ENCODE measurements around the gene BOLA3. TPM values are rescaled to one million over a fixed set of nuclear protein-coding genes. Genes with fewer than 3 reads are reported as not detected.

BOLA3 gene, protein sequence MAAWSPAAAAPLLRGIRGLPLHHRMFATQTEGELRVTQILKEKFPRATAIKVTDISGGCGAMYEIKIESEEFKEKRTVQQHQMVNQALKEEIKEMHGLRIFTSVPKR
- 10 to 100 TPM; 17.7 to 72.6 (median 28.0) TPM for total RNA-seq

DNA sequence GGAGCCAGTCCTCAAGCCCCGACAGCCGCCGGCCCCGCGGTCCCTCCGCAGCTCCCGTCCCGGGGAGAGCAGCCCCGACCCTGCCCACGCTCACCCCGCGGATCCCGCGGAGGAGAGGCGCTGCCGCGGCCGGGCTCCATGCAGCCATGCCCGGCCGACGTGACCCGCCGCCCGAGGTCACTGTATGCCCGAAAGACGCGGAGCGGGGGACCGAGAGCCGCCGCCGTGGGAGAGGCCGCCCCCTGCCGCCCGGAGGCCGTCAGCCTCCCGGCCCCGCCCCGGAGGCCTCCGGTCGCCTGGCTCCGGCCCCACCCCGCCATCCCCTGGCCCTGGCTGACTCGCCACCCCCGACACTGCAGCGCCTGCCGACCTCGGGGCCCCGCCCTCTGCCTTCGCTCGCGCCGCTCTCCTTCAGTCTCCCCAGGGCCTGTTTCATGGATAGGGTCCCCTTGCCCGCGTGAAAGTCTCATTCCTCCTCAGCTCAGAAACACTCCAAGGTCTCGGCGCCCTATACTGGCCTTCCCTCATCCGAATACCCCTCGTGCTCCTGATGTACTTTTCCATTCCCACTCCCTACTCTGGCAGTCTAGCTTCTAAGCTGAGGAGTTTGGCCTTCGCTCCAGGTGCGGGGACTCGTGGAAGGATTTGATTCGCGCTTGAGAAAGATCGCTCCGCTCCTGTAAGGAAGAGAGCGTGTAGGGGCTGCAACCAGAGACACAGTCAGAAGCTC, at the start of gene BOLA3:
BOLA3 (minus strand) TSS at position 186 of the 730 bp plus-strand sequence; CDS start at position 148, 38 bp downstream.
- H3K9me3 ChIP-seq = no peaks in the 10 kb centered on the region
- H3K36me3 ChIP-seq = peaks cover 0 to 20% (median 0%) of the 10 kb centered on the region in 3 donors
- TF ChIP-seq POLR2A (IDR thresholded peaks at IDR 0.05) = peak in 1 of 2 donors; percentile 24
- TF ChIP-seq, protein P1, sequence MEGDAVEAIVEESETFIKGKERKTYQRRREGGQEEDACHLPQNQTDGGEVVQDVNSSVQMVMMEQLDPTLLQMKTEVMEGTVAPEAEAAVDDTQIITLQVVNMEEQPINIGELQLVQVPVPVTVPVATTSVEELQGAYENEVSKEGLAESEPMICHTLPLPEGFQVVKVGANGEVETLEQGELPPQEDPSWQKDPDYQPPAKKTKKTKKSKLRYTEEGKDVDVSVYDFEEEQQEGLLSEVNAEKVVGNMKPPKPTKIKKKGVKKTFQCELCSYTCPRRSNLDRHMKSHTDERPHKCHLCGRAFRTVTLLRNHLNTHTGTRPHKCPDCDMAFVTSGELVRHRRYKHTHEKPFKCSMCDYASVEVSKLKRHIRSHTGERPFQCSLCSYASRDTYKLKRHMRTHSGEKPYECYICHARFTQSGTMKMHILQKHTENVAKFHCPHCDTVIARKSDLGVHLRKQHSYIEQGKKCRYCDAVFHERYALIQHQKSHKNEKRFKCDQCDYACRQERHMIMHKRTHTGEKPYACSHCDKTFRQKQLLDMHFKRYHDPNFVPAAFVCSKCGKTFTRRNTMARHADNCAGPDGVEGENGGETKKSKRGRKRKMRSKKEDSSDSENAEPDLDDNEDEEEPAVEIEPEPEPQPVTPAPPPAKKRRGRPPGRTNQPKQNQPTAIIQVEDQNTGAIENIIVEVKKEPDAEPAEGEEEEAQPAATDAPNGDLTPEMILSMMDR (IDR thresholded peaks at IDR 0.05) = peak; percentile 41 to 86 (median 73)
- peak; percentile 81 to 93 (median 91) for DNase-seq
- H3K4me1 ChIP-seq = peaks cover 0 to 19% (median 7%) of the 10 kb centered on the region in 4 donors
- H3K27ac ChIP-seq = peak within 1 kb of the TSS; percentile 26 to 70 (median 48)
- peak within 1 kb of the TSS; percentile 62 to 90 (median 79) for H3K4me3 ChIP-seq
- H3K27me3 ChIP-seq = no peaks in the 10 kb centered on the region

DNA sequence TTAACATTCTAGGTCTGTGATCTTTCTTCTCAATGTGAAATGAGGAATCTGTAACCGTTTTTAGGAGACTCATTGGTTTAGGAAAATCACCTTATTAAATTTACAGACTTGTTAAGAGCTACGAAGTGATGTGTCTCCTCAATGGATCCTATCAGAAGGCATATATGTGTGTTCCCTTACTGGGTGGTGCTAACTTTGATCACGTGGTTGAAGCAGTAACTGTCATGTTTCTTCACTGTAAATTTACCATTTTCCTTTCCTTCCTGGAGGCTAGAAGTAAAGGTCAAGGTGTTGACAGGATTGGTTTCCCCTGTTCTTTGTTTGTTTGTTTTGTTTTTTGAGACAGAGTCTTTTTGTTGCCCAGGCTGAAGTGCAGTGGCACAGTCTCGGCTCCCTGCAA, 49.3 kb upstream of the BOLA3 start:
- no peak for DNase-seq
- H3K27ac ChIP-seq = no peak overlapping the region
- no peaks in the 10 kb centered on the region for H3K27me3 ChIP-seq
- TF ChIP-seq, protein P1 (IDR thresholded peaks at IDR 0.05) = no peak
- TF ChIP-seq POLR2A (IDR thresholded peaks at IDR 0.05) = no peak
- H3K9me3 ChIP-seq = no peaks in the 10 kb centered on the region
- H3K4me3 ChIP-seq = no peak overlapping the region
- no peaks in the 10 kb centered on the region for H3K36me3 ChIP-seq
- peaks cover 0 to 22% (median 0%) of the 10 kb centered on the region in 4 donors for H3K4me1 ChIP-seq

DNA sequence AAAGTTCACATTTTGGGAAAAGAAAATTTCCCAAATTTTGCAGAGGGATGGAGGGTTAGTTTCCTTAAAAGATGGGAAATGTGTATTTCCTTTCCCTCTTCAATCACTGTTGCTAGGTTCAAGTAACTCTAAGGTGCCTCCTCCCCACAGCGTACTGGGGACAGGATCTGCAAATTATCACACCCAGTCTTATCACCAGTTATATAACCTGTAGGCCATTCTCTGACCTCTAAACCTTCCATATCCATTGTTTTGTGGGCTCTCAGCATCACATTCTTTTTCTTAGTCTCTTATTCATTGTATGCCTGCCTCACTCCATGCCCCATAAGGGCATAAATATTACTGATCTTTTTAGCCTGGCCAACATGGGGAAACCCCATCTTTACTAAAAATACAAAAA, 47.1 kb upstream of the BOLA3 start:
- no peaks in the 10 kb centered on the region for H3K9me3 ChIP-seq
- no peak overlapping the region for H3K4me3 ChIP-seq
- no peak for DNase-seq
- no peaks in the 10 kb centered on the region for H3K36me3 ChIP-seq
- H3K4me1 ChIP-seq = peaks cover 0 to 9% (median 0%) of the 10 kb centered on the region in 4 donors
- H3K27ac ChIP-seq = no peak overlapping the region
- no peak for TF ChIP-seq POLR2A (IDR thresholded peaks at IDR 0.05)
- TF ChIP-seq, protein P1 (IDR thresholded peaks at IDR 0.05) = no peak
- H3K27me3 ChIP-seq = no peaks in the 10 kb centered on the region

DNA sequence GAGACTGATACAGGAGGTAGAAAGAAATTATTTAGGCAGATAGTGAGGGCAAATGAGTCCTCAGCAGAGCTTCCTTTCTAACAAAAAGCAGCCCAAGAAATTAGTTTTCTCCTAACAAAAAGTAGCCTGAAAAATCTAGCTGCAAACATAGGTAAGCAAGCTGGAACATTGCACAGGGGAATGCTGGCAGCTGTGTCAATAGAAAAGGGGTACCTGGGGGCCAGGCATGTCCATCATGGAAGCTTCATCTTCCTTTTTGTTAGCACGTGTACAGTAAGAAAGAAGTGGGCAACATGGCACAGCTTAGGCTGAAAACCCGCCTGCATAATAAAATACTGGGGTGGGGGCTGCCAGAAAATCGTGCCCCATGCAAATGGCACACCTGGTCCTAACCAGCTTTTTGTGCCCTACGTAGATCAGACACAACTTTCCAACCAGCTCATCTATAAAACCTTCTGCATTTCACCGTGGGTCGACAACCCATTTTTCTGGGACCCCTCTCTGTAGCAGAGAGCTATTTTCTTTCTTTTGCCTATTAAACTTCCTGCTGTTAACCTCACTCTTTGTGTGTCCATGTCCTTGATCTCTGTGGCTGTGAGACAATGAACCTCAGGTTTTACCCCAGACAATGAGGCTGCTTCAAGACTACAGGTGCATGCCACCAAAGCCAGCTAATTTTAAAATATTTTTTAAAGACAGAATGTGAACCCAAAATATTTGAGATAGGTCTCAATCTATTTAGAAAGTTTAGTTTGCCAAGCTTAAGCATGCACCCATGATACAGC, 44.1 kb upstream of the BOLA3 start:
- Histone ChIP-seq H3K27me3 (no peaks in the 10 kb centered on the region), H3K4me3 (no peak overlapping the region), H3K27ac (no peak overlapping the region), H3K4me1 (no peaks in the 10 kb centered on the region), H3K9me3 (no peaks in the 10 kb centered on the region), H3K36me3 (no peaks in the 10 kb centered on the region)
- no peak for DNase-seq
- no peak for TF ChIP-seq POLR2A (IDR thresholded peaks at IDR 0.05)
- TF ChIP-seq, protein P1 (IDR thresholded peaks at IDR 0.05) = no peak

DNA sequence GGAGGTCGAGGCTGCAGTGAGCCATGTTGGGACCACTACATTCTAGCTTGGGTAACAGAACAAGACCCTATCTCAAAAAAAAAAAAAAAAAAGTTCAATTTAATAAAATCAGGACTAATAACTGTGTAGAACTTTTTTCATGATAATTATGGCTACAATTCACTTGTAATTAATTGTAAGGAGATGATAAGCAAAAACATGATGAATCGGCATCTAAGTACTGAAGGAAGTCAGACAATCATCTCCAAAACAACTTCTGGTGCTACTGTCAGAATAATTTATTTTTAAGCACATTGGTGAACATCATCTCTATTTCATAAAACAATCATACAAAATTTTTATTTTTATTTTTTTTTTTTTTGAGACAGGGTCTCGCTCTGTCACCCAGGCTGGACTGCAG, 41.0 kb upstream of the BOLA3 start:
- Histone ChIP-seq H3K4me3 (no peak overlapping the region), H3K4me1 (no peaks in the 10 kb centered on the region), H3K27ac (no peak overlapping the region), H3K9me3 (no peaks in the 10 kb centered on the region), H3K27me3 (no peaks in the 10 kb centered on the region), H3K36me3 (no peaks in the 10 kb centered on the region)
- TF ChIP-seq, protein P1 (IDR thresholded peaks at IDR 0.05) = no peak
- no peak for TF ChIP-seq POLR2A (IDR thresholded peaks at IDR 0.05)
- DNase-seq = no peak
